ENCODE data around the gene ACTN3.

ACTN3 gene

DNA sequence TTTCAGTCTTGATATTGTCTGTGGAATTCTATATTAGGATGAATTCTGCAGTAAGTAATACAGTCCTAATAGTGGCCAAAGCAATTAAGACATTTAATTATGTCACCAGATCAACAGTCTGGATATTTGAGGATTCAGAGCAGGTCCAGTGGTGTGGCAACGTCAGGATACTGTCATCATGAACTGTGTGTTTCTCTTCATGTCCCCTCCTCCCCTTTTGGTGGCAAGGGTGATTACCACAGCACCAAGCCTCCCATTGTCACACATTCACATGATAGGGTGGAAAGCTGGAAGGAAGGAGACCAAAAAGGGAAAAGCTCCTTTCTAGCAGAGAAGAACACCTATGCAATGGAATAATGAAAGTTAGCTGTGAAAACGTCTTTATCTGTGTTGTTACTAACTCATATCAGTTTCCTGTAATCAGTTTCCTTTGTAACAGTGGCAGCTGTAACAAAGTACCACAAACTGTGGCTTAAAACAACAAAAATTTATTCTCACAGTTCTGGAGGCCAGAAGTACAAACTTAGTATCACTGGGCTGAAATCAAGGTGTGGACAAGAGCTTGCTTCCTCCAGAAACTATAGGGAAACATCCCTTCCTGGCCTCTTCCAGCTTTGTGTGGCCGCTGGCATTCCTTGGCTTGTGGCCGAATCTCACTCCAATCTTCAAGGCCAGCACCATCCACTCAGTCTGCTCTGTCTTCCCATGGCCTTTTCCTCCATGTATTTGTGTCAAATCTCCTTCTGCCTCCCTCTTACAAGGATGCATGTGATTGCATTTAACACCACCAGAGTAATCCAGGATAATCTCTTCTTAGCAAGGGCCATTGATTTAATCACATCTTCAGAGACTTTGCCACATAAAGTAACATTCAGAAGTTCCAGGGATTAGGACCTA lies 63.3 kb downstream of the ACTN3 start:
- Histone ChIP-seq H3K9me3 (ENCODE audit: control insufficient read depth, insufficient read depth, low read length) (no peaks in the 10 kb centered on the region), H3K36me3 (ENCODE audit: insufficient read depth, low read length) (peaks cover 4% of the 10 kb centered on the region; the same call in 1 of the 2 replicates), H3K9ac (ENCODE audit: low read depth, low read length) (no peak overlapping the region), H3K4me1 (ENCODE audit: insufficient read depth, low read length) (no peaks in the 10 kb centered on the region)

- H3K9me3 ChIP-seq (ENCODE audit: control insufficient read depth, insufficient read depth, low read length): no peaks in the 10 kb centered on the region
- no peaks in the 10 kb centered on the region for H3K4me1 ChIP-seq (ENCODE audit: insufficient read depth, low read length)
- H3K36me3 ChIP-seq (ENCODE audit: insufficient read depth, low read length): no peaks in the 10 kb centered on the region
- no peak overlapping the region for H3K9ac ChIP-seq (ENCODE audit: low read depth, low read length)
Observed at GRCh38 chr11:66612458-66612857, 65.8 kb downstream of the ACTN3 start.
